H1 (cell line): ENCODE results near the gene CDCA3. TPM values are rescaled to one million over a fixed set of nuclear protein-coding genes. Genes with fewer than 3 reads are reported as not detected.

Experiments used
- EGR1 ChIP-seq: IDR thresholded peaks from 2 replicates; pipeline ENCODE4 v1.6.1; 2011; ENCODE audit warnings: low read depth, low read length, borderline replicate concordance
- EZH2 ChIP-seq: fragments of 200-600 bp; sonication (generic); IDR thresholded peaks from 2 replicates; pipeline ENCODE4 v1.7.1; 2012; ENCODE audit warnings: low read depth, mild to moderate bottlenecking, moderate library complexity, low read length, inconsistent platforms; ENCODE audit not compliant: severe bottlenecking
- RFX5 ChIP-seq: IDR thresholded peaks from 2 replicates; pipeline ENCODE4 v1.6.1; 2011; ENCODE audit warnings: low read depth, low read length, improper control_type of control experiment, borderline replicate concordance
- RXRA ChIP-seq: IDR thresholded peaks from 2 replicates; pipeline ENCODE4 v1.6.1; 2011; ENCODE audit warnings: low read depth, mild to moderate bottlenecking, low read length, moderate library complexity; ENCODE audit not compliant: insufficient read depth
- ZNF274 ChIP-seq: IDR thresholded peaks from 2 replicates; pipeline ENCODE4 v1.7.0; 2012; ENCODE audit warnings: low read length, borderline replicate concordance; ENCODE audit errors: extremely low read depth
- polyA plus RNA-seq, 7 experiments: library from polyadenylated mRNA; depleted of rRNA in 3 of 7; stranded (reverse) in 5 of 7; unstranded in 2 of 7; fragments of >200 nt in 5 of 7; fragments of 200-250 nt in 2 of 7; gene quantifications; 1 replicate in 5 of 7; 2 replicates in 1 of 7; 4 replicates in 1 of 7; pipeline versions ENCODE4 v1.2.1 to v1.2.3, GENCODE V29; 2011 to 2013; ENCODE audit warnings: missing spikeins in 2 of 7, mixed read lengths in 2 of 7
- total RNA-seq: library from RNA; stranded (reverse); fragmentation: NEBNext Ultra II Directional; extraction: Animal tissue kit (Norgen Biotek cat#: 25700); gene quantifications from 2 replicates; pipeline ENCODE4 v1.2.1, GENCODE V29; 2021
- TF ChIP-seq, protein P1 (sequence below): fragments of 300-600 bp; sonication (generic); IDR thresholded peaks from 2 replicates; pipeline ENCODE4 v1.7.1; 2012; ENCODE audit warnings: low read length, moderate library complexity, mild to moderate bottlenecking, inconsistent platforms; ENCODE audit not compliant: insufficient replicate concordance
- TF ChIP-seq, protein P2 (sequence below), 3 experiments: IDR thresholded peaks; 1 replicate in 2 of 3; 2 replicates in 1 of 3; pipeline versions ENCODE4 v1.5.1 to v1.6.1; 2011; ENCODE audit warnings: low read length in 3 of 3, mild to moderate bottlenecking in 3 of 3, inconsistent platforms in 2 of 3, low read depth in 1 of 3, moderate library complexity in 1 of 3; ENCODE audit not compliant: insufficient read depth in 1 of 3; ENCODE audit errors: control extremely low read depth in 1 of 3

Gene CDCA3
- total and polyA plus RNA-seq, 2 of the 8 experiments (the other 6 are each of a cell fraction or from before 2014, with no cell fraction given): 47.7 to 71.2 TPM

- TF ChIP-seq, protein P1, sequence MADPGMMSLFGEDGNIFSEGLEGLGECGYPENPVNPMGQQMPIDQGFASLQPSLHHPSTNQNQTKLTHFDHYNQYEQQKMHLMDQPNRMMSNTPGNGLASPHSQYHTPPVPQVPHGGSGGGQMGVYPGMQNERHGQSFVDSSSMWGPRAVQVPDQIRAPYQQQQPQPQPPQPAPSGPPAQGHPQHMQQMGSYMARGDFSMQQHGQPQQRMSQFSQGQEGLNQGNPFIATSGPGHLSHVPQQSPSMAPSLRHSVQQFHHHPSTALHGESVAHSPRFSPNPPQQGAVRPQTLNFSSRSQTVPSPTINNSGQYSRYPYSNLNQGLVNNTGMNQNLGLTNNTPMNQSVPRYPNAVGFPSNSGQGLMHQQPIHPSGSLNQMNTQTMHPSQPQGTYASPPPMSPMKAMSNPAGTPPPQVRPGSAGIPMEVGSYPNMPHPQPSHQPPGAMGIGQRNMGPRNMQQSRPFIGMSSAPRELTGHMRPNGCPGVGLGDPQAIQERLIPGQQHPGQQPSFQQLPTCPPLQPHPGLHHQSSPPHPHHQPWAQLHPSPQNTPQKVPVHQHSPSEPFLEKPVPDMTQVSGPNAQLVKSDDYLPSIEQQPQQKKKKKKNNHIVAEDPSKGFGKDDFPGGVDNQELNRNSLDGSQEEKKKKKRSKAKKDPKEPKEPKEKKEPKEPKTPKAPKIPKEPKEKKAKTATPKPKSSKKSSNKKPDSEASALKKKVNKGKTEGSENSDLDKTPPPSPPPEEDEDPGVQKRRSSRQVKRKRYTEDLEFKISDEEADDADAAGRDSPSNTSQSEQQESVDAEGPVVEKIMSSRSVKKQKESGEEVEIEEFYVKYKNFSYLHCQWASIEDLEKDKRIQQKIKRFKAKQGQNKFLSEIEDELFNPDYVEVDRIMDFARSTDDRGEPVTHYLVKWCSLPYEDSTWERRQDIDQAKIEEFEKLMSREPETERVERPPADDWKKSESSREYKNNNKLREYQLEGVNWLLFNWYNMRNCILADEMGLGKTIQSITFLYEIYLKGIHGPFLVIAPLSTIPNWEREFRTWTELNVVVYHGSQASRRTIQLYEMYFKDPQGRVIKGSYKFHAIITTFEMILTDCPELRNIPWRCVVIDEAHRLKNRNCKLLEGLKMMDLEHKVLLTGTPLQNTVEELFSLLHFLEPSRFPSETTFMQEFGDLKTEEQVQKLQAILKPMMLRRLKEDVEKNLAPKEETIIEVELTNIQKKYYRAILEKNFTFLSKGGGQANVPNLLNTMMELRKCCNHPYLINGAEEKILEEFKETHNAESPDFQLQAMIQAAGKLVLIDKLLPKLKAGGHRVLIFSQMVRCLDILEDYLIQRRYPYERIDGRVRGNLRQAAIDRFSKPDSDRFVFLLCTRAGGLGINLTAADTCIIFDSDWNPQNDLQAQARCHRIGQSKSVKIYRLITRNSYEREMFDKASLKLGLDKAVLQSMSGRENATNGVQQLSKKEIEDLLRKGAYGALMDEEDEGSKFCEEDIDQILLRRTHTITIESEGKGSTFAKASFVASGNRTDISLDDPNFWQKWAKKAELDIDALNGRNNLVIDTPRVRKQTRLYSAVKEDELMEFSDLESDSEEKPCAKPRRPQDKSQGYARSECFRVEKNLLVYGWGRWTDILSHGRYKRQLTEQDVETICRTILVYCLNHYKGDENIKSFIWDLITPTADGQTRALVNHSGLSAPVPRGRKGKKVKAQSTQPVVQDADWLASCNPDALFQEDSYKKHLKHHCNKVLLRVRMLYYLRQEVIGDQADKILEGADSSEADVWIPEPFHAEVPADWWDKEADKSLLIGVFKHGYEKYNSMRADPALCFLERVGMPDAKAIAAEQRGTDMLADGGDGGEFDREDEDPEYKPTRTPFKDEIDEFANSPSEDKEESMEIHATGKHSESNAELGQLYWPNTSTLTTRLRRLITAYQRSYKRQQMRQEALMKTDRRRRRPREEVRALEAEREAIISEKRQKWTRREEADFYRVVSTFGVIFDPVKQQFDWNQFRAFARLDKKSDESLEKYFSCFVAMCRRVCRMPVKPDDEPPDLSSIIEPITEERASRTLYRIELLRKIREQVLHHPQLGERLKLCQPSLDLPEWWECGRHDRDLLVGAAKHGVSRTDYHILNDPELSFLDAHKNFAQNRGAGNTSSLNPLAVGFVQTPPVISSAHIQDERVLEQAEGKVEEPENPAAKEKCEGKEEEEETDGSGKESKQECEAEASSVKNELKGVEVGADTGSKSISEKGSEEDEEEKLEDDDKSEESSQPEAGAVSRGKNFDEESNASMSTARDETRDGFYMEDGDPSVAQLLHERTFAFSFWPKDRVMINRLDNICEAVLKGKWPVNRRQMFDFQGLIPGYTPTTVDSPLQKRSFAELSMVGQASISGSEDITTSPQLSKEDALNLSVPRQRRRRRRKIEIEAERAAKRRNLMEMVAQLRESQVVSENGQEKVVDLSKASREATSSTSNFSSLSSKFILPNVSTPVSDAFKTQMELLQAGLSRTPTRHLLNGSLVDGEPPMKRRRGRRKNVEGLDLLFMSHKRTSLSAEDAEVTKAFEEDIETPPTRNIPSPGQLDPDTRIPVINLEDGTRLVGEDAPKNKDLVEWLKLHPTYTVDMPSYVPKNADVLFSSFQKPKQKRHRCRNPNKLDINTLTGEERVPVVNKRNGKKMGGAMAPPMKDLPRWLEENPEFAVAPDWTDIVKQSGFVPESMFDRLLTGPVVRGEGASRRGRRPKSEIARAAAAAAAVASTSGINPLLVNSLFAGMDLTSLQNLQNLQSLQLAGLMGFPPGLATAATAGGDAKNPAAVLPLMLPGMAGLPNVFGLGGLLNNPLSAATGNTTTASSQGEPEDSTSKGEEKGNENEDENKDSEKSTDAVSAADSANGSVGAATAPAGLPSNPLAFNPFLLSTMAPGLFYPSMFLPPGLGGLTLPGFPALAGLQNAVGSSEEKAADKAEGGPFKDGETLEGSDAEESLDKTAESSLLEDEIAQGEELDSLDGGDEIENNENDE: no peak
- TF ChIP-seq EGR1 (0 out of 2 replicates have a peak, but pooled peaks have one; percentile 13), RFX5 (no peak; the same call in 1 of the 2 replicates), ZNF274 (no peak), RXRA (no peak), EZH2 (no peak)
- TF ChIP-seq, protein P2, sequence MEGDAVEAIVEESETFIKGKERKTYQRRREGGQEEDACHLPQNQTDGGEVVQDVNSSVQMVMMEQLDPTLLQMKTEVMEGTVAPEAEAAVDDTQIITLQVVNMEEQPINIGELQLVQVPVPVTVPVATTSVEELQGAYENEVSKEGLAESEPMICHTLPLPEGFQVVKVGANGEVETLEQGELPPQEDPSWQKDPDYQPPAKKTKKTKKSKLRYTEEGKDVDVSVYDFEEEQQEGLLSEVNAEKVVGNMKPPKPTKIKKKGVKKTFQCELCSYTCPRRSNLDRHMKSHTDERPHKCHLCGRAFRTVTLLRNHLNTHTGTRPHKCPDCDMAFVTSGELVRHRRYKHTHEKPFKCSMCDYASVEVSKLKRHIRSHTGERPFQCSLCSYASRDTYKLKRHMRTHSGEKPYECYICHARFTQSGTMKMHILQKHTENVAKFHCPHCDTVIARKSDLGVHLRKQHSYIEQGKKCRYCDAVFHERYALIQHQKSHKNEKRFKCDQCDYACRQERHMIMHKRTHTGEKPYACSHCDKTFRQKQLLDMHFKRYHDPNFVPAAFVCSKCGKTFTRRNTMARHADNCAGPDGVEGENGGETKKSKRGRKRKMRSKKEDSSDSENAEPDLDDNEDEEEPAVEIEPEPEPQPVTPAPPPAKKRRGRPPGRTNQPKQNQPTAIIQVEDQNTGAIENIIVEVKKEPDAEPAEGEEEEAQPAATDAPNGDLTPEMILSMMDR (IDR thresholded peaks at IDR 0.05; ENCODE audit: control extremely low read depth in 1 of 3, insufficient read depth in 1 of 3, low read depth in 1 of 3, low read length in 3 of 3): peak in 1 of 3 experiments; percentile 21; a peak in 1 of 4 replicates
Measured at GRCh38 chr12:6829536-6830220, 21.4 kb downstream of the CDCA3 start (continued).
